HG03060 (cell line): ENCODE results near the gene PAX7.

Source experiments
- ATAC-seq: cut with Tn5 transposase; IDR thresholded peaks from one replicate; pipeline ENCODE4 v1.9.1; 2021; ENCODE audit warnings: low read depth, moderate number of reproducible peaks; ENCODE audit not compliant: unreplicated experiment

Gene PAX7

GRCh38 chr1:18787825-18788385 is 157.3 kb downstream of the PAX7 start:
- no peak for ATAC-seq

- no peak for ATAC-seq
Measured at GRCh38 chr1:18789246-18789645, 158.6 kb downstream of the PAX7 start.

GRCh38 chr1:18792747-18793146 is 162.1 kb downstream of the PAX7 start:
- ATAC-seq, result no peak

- no peak for ATAC-seq
Measured at GRCh38 chr1:18793164-18793563, 162.5 kb downstream of the PAX7 start.

- no peak for ATAC-seq
Measured at GRCh38 chr1:18794051-18794450, 163.4 kb downstream of the PAX7 start.

- no peak for ATAC-seq
Measured at GRCh38 chr1:18794561-18794960, 163.9 kb downstream of the PAX7 start.

GRCh38 chr1:18795002-18795689 is 164.5 kb downstream of the PAX7 start:
- ATAC-seq, result no peak

- no peak for ATAC-seq
Measured at GRCh38 chr1:18796950-18797349, 166.3 kb downstream of the PAX7 start.
